Stimulated activated CD8-positive, alpha-beta memory T cell treated with anti-CD3 and anti-CD28 coated beads, Interleukin-12 subunit alpha, Interleukin-12 subunit beta, amount 100 ng/mL, for 4 hours (primary cell): Measurements from ENCODE around the gene MRPL43.

Source experiments
- DNase-seq: peaks from one replicate; pipeline ENCODE4 v3.0.0-alpha.2; 2020; ENCODE audit warnings: low read depth

The MRPL43 gene

GRCh38 chr10:100966887-100967286 lies 20.4 kb downstream of the MRPL43 start:
- no peak for DNase-seq

- DNase-seq: no peak
Measured at GRCh38 chr10:100965820-100966219, 21.5 kb downstream of the MRPL43 start.

- no peak for DNase-seq
Measured at GRCh38 chr10:100963826-100964225, 23.5 kb downstream of the MRPL43 start.

- no peak for DNase-seq
Measured at GRCh38 chr10:100962351-100963080, 24.8 kb downstream of the MRPL43 start.

- no peak for DNase-seq
Measured at GRCh38 chr10:100960251-100960650, 27.0 kb downstream of the MRPL43 start.

GRCh38 chr10:100948916-100949315 lies 38.4 kb downstream of the MRPL43 start:
- DNase-seq: no peak

- DNase-seq: no peak
Measured at GRCh38 chr10:100945754-100946153, 41.5 kb downstream of the MRPL43 start.

GRCh38 chr10:100943508-100943907 lies 43.8 kb downstream of the MRPL43 start:
- no peak for DNase-seq

GRCh38 chr10:100942229-100942628 lies 45.1 kb downstream of the MRPL43 start:
- DNase-seq: no peak

- no peak for DNase-seq
Measured at GRCh38 chr10:100939763-100940344, 47.4 kb downstream of the MRPL43 start.
